ENCODE measurements around the gene CNTN1. TPM values are rescaled to one million over a fixed set of nuclear protein-coding genes. Genes with fewer than 3 reads are reported as not detected.
A peak's percentile ranks its signal among the peaks of the same experiment; 100 is the strongest.

The CNTN1 gene
- total and polyA plus RNA-seq, 2 of the 4 experiments (the other 2 are of a cell fraction): 0.10 to 0.18 TPM

DNA sequence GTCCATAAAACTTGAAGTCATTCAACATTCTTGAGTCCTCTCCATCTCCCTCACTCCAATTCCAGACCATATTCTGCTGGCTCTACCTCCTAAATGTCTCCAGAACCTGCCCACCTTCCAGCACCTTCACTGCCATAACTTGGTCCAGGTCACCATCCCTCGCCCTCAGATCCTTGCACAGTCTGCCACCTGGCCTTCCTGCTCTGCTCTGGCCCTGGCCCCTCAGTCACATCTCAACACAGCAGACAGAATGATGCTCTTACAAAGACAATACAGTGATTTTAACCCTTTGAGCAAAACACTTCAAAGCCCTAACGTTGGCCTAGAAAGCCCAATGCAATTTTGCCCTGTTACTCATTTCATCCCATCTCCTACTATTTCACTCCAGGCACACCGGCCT lies 414.1 kb downstream of the CNTN1 start:
- H2AFZ ChIP-seq (replicated peaks; ENCODE audit: low read length, poor library complexity): peak overlapping the region; percentile 2
- H3K9me1 ChIP-seq (ENCODE audit: insufficient read depth, low read length): no peaks in the 10 kb centered on the region
- H3K4me3 ChIP-seq (ENCODE audit: insufficient read depth, low read depth, low read length): no peak overlapping the region
- H4K20me1 ChIP-seq (ENCODE audit: insufficient read depth, low read length): no peaks in the 10 kb centered on the region
- H2BK15ac ChIP-seq (ENCODE audit: low read depth, low read length): no peak overlapping the region
- no peak overlapping the region for H3K14ac ChIP-seq (replicated peaks; ENCODE audit: low read depth, low read length)
- no peak overlapping the region for H3K4me2 ChIP-seq (ENCODE audit: low read depth, low read length)
- no peak overlapping the region for H2AK9ac ChIP-seq (replicated peaks; ENCODE audit: low read depth, low read length, poor library complexity)
- H3K4ac ChIP-seq (ENCODE audit: low read depth, low read length): no peak overlapping the region
- ChIA-PET POLR2A (ENCODE audit: unreplicated experiment) (no interaction called here), CTCF (no interaction called here)
- no peaks in the 10 kb centered on the region for H3K36me3 ChIP-seq (ENCODE audit: control insufficient read depth, insufficient read depth, low read length)
- H4K8ac ChIP-seq (ENCODE audit: low read depth in 2 of 2, low read length in 2 of 2): no peak overlapping the region
- WGBS, 2 experiments (ENCODE audit: extremely low coverage in 2 of 2, insufficient read length in 1 of 2): 33% methylated on average over 1 of the region's 3 CpGs; no CpG with 5 or more reads in 1 of the 2 experiments
- no peak overlapping the region for H3K56ac ChIP-seq (ENCODE audit: extremely low read depth, insufficient read depth, low read length)
- H3K27ac ChIP-seq (ENCODE audit: insufficient read depth, low read length): no peak overlapping the region
- dilution Hi-C loops (cut with HindIII; ENCODE audit: low sequenced_read_pairs, unreplicated experiment): no loop called here
- intact Hi-C loops (cut with micrococcal nuclease): no loop called here
- no peaks in the 10 kb centered on the region for H3K79me1 ChIP-seq (ENCODE audit: low read depth in 1 of 2, low read length in 2 of 2)
- H3K27me3 ChIP-seq (ENCODE audit: control insufficient read depth, insufficient read depth, low read length): no peaks in the 10 kb centered on the region
- no peak overlapping the region for H2BK120ac ChIP-seq (ENCODE audit: low read depth, low read length)
- no peaks in the 10 kb centered on the region for H3K4me1 ChIP-seq (ENCODE audit: control insufficient read depth, insufficient read depth, low read length)
- H2BK5ac ChIP-seq (ENCODE audit: low read depth, low read length, poor library complexity, severe bottlenecking): no peak overlapping the region
- no peak overlapping the region for H3K9ac ChIP-seq (ENCODE audit: low read depth, low read length)
- no peak overlapping the region for H3K23ac ChIP-seq (ENCODE audit: low read depth, low read length)
- DNase-seq (no peak), ATAC-seq (ENCODE audit: low read depth) (no peak)
- TF ChIP-seq, protein P1, sequence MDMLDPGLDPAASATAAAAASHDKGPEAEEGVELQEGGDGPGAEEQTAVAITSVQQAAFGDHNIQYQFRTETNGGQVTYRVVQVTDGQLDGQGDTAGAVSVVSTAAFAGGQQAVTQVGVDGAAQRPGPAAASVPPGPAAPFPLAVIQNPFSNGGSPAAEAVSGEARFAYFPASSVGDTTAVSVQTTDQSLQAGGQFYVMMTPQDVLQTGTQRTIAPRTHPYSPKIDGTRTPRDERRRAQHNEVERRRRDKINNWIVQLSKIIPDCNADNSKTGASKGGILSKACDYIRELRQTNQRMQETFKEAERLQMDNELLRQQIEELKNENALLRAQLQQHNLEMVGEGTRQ (IDR thresholded peaks at IDR 0.05; ENCODE audit: low read depth, low read length): no peak
- no peak for TF ChIP-seq POLR2A (IDR thresholded peaks at IDR 0.05; ENCODE audit: low read depth, low read length)
- TF ChIP-seq CEBPB (IDR thresholded peaks at IDR 0.05; ENCODE audit: low read depth, low read length): no peak
- TF ChIP-seq, protein P2, sequence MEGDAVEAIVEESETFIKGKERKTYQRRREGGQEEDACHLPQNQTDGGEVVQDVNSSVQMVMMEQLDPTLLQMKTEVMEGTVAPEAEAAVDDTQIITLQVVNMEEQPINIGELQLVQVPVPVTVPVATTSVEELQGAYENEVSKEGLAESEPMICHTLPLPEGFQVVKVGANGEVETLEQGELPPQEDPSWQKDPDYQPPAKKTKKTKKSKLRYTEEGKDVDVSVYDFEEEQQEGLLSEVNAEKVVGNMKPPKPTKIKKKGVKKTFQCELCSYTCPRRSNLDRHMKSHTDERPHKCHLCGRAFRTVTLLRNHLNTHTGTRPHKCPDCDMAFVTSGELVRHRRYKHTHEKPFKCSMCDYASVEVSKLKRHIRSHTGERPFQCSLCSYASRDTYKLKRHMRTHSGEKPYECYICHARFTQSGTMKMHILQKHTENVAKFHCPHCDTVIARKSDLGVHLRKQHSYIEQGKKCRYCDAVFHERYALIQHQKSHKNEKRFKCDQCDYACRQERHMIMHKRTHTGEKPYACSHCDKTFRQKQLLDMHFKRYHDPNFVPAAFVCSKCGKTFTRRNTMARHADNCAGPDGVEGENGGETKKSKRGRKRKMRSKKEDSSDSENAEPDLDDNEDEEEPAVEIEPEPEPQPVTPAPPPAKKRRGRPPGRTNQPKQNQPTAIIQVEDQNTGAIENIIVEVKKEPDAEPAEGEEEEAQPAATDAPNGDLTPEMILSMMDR (conservative IDR thresholded peaks at IDR 0.05; ENCODE audit: low read depth, low read length): no peak
- no peak for TF ChIP-seq CHD1 (IDR thresholded peaks at IDR 0.05; ENCODE audit: low read depth, low read length)
- TF ChIP-seq MAZ (IDR thresholded peaks at IDR 0.05; ENCODE audit: borderline replicate concordance, low read depth, low read length): no peak
- no peak for TF ChIP-seq RCOR1 (IDR thresholded peaks at IDR 0.05; ENCODE audit: insufficient replicate concordance, low read length)
- no peak for TF ChIP-seq MAFK (IDR thresholded peaks at IDR 0.05; ENCODE audit: low read depth, low read length)
- no peak for TF ChIP-seq FOS (IDR thresholded peaks at IDR 0.05; ENCODE audit: low read depth, low read length)
- H2AK5ac ChIP-seq (ENCODE audit: low read depth, low read length): no peak overlapping the region
- no peak overlapping the region for H4K91ac ChIP-seq (ENCODE audit: insufficient read depth, low read depth, low read length)
- in situ Hi-C loops (cut with MboI; ENCODE audit: low sequenced_read_pairs): no loop called here
- no peaks in the 10 kb centered on the region for H3K9me3 ChIP-seq (ENCODE audit: control insufficient read depth, insufficient read depth, low read length)
- no peak overlapping the region for H4K5ac ChIP-seq (ENCODE audit: low read depth, low read length)
- no TSS peak for BruUV-seq (replicated peaks)
- no peak overlapping the region for H3K18ac ChIP-seq (ENCODE audit: low read depth, low read length)
- H2BK20ac ChIP-seq (ENCODE audit: low read depth, low read length): no peak overlapping the region

All from IMR-90 (cell line).